Right renal pelvis (tissue), 4 donors: ENCODE measurements around the gene NCKAP5. TPM values are rescaled to one million over a fixed set of nuclear protein-coding genes. Genes with fewer than 3 reads are reported as not detected.
"Not testable (repeated sequence)": the region's sequence is repeated elsewhere in the genome, so short reads cannot be mapped to it uniquely, and the experiment has no call there.

Source experiments
- DNase-seq, 4 donors: peaks; one replicate each; pipeline ENCODE4 v3.0.0-alpha.2; 2013; ENCODE audit warnings: low read depth in 4 of 4, low spot score in 3 of 4, missing footprints in 1 of 4
- polyA plus RNA-seq, 4 donors: library from polyadenylated mRNA; unstranded; fragments of 120-200 nt; gene quantifications; one replicate each; pipeline ENCODE4 v1.2.1, GENCODE V29; 2013; ENCODE audit not compliant: insufficient read length in 4 of 4

NCKAP5 gene
- polyA plus RNA-seq, 4 donors = 7.2 to 10.1 (median 7.8) TPM

DNA sequence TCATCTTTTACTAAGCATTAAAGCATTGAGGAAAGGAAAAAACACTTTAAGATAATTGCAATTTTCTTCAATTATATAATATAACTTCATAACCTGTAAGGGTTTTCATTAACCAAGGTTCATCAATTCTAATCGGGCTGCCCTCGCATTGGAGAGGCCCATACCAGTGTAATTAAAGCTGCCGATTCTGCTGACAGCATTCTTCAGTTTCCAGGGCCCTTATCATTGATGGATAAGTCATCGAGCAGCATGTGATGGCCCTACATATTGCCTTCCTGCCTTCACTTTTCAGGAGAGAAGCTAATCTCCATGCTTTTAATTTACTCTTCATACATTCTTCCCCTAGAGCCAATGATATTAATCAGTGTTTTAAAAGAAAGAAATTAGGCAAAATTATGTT is 92.0 kb downstream of the NCKAP5 start:
- DNase-seq = no peak

DNA sequence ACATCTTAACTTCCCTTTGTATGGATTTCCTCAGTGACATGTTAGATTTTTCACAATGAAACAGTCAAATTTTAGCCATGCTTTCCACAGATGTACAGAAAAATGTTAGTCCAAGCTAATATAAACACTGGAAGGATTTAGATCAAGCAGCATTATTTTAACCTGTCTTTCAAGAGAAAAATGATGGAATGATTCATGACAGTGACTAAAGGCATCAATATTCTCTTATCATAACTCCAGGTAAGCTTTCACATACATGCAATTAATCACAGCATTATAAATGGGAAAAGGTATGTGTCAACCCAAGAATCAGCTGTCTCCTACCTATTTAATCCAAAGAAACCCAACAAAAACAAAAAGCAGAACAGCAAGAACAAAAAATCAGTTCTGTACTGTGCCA is 92.7 kb downstream of the NCKAP5 start:
- no peak for DNase-seq

GRCh38 chr2:133470446-133470845 is 97.8 kb downstream of the NCKAP5 start:
- not testable (repeated sequence) for DNase-seq

DNA sequence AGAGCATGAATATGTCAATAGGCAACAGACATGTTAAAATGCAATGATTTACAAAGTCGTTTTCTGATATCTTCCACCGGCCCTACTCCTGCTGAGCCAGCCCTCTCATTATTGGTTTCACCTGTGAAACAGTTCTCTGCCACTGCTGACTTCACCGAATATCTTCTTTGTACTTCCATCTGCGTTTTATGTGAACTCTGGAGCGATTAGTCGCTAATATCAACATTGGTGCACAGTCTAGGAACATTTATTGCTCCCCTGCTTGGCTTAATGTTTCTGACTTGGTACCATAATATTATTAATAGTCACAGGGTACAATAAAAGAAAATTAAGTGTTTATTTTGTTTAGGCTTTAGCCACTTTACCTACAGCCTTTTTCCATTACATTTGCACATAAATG is 105.5 kb downstream of the NCKAP5 start:
- no peak for DNase-seq

DNA sequence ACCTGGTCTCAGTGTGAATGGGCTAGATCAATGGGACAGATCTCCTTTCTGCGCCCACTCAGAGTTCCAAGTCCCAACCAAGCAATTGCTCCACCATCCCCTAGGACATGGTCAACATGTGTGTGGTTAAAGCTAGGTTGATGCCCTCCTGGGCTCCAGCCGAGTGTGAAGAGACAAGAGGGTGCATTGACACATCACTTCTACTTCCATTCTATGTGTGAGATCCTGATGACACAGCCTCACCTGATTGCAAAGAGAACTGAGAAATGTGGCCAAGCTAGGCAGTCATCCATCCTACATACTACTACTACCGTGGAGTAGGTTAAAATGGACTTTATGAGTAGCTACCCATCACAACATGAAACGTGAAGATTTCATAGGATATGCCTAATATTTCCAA is 106.8 kb downstream of the NCKAP5 start:
- DNase-seq = no peak

DNA sequence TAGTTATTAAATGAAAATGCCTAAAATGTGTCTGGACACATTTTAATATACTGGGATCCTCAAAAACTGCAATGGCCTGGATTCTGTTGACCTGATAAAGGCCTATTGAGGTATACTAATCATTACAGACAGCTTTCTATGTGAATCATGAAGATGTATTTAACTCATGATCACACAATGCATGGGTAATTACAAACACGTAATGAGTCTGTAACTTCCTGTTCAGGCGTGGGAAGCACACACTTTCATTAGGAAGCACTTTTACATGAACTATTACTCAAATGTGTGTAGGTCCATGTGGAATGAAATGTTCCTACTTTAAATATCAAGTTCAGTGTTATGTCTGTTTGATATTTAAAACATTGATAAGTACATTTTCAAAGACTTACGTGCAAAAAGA is 108.7 kb downstream of the NCKAP5 start:
- no peak for DNase-seq

DNA sequence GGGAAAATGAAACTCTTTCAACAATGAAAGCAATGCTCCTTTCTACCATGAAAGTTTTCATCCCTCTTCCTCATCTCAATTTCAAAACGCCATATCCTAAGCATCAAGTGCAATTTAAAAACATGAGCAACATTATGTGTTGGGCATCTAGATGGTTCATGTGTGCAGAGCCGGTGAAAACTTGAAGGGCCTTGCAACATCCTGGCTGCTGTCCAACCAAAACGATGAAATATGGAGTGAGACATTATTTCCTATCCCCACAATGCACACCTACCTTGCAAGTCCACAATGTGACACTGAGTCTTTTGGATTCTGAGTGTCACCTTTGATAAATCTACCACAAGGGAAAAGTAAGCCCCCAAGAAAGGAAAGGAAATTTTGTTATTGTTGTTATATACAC is 110.0 kb downstream of the NCKAP5 start:
- no peak for DNase-seq

DNA sequence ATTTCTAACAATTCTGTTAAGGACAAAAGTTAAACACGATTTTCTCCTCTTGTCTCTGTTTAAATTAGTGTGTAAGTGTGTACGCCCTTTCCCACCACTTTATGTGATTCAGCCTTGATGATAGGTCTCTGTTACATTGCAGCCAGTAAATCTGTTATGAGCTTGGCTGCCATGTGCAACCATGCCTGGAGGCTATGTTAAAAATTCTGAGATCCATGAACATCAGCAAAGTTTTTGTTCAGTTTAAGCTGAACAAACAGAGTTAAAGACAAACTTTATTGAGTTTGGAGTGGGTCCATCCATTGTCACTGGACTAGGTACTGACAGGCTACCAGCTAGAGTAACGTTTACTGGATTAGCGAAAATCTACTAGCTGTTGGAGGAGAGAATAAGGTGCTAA is 110.4 kb downstream of the NCKAP5 start:
- no peak for DNase-seq

DNA sequence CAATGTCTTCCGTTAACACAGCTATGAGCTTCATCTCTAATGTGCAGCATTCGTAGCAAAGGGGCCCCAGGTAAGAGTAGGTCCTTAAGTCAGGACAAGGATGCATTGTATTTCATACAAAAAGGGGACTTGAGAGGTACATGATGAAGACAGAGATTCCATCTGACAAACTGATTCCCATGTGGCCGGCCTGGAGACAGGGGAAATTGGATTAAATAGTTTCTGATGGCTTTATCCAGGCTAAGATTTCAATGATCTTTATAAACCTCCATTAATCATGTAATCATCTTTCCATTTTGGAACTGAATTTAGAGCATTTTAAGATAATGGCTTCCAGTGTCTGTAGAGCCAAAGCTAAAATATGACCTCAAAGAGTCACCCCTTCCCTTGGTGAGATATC is 111.3 kb downstream of the NCKAP5 start:
- no peak for DNase-seq

- no peak for DNase-seq
These were observed 112.1 kb downstream of the NCKAP5 start for GRCh38 chr2:133456156-133456555.

DNA sequence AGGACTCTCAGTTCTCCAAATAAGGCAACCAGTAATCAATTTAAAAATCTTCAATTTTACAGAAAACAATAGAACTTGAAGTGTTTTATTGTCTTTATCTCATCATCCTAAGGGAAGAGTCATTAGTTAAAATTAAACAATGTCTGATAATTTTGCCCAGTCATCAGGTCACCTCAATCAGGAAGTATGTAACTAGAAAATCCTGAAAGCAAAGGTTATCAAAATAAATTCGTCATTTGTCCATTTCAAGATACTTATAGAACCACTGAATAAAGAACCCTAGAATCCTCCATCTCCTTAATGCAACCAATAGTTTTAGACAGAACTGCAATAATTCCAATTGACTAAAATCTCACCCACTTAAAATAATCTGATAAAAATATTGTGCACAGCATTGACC is 115.2 kb downstream of the NCKAP5 start:
- DNase-seq = no peak

GRCh38 chr2:133452583-133452982 is 115.7 kb downstream of the NCKAP5 start:
- DNase-seq = no peak

DNA sequence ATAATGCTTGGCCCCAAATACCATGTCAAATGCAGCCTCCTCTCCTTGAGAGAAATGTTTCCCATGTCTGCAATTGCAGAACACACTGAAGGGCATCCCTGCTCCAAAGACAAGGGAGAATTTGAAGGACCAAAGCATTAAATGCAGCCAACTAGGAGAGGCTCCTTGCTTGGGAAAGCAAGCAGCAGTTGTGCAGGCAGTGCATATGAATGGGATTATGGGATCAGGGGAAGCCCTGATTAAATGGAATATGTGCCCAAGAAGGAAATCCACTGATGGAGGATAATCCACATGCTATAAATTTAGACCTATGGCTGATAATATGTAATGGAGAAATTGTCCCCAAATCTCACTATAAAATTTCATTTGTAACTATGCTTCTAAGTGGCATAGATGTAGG is 116.1 kb downstream of the NCKAP5 start:
- no peak for DNase-seq

DNA sequence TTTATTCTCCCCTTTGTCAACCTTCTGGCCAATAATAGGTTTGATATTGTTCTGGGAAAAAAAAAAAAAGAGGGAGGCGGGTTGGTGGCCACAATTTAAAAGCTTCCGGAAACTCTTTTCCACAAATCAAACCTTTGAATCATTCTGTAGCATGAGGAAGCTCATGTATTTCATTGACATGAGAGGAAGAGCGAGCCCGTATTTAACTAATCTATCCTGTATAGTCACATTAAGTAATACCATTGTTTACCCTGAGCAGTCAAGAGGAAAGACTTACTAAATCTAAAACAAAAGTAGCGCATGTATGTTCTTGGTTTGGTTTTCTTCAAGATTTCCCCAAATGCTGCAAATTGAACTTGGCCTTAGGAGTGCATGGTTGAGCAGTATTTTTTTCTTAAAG is 120.1 kb downstream of the NCKAP5 start:
- no peak for DNase-seq

- DNase-seq = no peak
These were observed 121.0 kb downstream of the NCKAP5 start for GRCh38 chr2:133447303-133447702.

DNA sequence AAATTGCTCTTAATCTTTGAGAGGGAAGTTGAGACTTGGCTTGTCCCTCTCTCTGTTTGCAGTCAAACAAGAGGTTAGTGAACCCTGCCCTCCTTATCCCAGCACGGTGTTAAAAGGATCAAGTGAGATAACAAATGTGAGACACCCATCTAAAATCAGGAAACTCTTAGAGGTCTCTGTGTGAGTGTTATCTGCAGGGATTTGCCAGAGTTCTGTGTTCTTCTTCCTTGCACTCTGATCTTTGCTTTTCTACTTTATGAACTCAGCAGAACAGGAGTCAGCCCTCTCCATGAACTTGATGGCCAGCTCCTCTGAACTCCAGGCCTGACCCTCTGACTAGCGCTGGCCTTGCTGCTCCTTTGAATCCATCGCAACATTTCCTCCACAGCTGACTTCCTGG is 123.8 kb downstream of the NCKAP5 start:
- DNase-seq = no peak

DNA sequence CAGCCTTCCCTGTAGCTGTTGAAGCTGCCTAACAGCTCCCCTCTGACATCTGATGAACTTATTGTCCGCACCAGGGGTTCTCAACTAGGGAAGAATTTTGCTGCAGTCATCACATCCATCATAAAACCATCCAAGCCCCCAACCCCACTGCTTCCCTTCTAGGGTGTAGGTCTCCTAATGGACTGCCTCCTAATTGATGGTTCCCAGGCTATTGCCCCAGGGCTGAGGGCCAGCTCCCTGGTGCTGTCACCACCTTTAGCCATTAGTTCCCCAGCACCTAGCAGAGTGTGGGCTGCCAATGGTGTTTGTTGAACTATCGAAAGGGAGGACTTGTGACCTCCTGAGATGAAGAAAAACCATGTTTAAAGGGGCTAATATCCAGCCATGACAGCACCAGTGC is 125.9 kb downstream of the NCKAP5 start:
- no peak for DNase-seq

- no peak for DNase-seq
These were observed 128.7 kb downstream of the NCKAP5 start for GRCh38 chr2:133439565-133439920.

DNA sequence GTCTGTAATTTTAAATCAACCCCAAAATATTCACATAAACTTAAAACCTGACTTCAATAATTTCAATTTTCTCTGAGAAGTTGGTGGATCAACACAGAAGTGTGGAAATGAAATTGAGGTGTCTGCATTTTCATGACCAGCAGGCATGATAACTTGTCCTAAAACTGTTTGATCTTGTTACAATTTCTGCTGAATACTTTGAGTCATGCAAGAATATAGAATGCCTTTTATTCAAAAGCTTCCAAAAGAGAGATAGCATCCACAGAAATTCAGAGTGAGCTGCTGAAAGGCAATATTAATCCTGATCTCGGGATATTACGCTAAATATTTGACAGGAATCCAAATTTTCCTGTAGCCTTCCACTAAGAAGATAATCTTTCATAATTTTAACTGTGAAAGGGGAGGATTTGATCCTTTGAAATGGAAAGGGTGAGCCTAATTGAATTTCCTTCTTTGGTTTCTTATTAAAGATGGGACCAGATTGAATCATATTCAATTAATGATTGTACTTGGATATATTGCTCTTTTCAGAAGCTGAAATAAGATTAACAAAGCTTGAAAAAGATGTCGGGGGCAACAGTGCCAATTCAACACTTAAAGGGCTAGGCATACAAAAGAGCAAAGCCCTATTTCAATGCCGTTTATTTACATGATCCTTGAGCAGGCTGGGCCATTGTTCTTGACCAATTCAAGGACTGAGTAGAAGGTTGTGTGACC is 129.3 kb downstream of the NCKAP5 start:
- DNase-seq = no peak

DNA sequence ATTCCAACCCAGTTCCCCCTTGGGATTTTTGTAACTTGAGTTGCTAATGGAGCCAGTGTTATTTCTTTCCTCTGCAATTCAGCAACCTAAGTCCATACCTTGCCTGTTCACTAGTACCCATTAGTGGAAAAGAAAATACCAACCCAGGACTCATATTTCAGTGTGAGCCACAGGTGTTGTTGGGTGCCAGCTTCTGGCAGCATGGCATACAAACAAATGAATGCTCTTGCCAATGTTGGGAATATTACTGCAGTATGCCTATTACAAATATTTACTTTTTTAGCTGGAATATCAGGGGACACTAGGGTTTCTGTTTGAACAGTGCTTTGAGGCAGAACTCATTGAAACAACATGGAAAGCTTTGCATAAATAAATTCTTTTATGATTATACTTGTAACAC is 130.2 kb downstream of the NCKAP5 start:
- no peak for DNase-seq

DNA sequence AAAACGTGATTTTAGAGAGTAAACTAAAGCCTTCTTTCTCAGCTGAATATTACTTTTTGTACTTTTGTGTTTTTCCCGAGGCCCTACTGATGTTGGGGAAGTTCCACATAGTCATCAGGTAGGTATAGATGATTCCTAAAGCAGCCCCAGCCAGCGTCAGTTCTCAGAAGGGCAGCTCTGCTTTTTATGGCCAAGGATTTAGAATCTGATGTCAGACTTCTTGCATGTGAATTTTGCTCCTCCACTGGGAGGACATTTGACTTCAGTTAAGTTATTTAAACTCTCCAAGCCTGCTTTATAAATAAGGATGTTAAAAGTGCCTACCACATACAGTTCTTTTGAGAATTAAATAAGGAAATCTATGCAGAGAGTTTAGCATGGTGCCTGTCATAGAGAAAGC is 130.8 kb downstream of the NCKAP5 start:
- no peak for DNase-seq

DNA sequence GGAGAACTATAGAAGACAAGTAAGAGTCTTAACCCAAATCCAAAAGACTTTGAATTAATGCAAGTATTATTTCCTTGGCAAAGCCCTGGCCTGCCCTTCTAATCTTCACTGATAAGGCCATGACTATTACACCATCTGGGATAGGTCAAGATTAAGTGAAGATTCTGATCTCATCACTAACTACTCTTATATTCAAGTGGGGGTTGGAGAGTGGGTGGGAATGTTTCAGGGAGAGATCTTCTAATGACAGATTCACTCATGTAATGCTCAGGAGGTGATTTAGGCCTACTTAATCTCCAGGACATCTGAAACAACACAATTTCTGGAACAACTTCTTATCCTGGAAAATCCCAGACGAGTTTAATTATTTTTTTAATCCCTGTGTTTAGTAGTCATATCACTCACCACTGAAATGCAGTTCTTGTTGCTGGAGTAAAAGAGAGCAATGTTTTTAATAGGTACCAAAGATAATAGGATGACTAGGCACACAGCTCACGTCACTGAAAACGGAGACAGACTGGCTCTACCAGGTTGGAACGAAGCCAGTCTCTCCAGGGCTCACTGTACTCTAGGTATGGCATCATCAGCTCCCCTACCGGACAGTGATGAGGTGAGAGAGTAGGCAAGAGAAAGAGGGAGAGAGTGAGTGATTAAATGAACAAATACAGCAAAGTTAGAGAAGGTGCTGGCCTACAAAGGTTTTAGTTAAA is 133.1 kb downstream of the NCKAP5 start:
- no peak for DNase-seq
